HepG2 (cell line): ENCODE results near the gene SVBP. TPM values are rescaled to one million over a fixed set of nuclear protein-coding genes. Genes with fewer than 3 reads are reported as not detected.

Source experiments
- ASH2L ChIP-seq: fragments of 300-600, 200-600 bp; sonication (generic); IDR thresholded peaks from 2 replicates; pipeline ENCODE4 v1.7.0; 2017; ENCODE audit warnings: low read depth, mild to moderate bottlenecking, moderate library complexity, mixed read lengths, low read length; ENCODE audit not compliant: insufficient read length
- ETV6 ChIP-seq: sonication (generic); formaldehyde crosslinking; conservative IDR thresholded peaks from 2 replicates; pipeline ENCODE4 v1.4.0; 2020; ENCODE audit warnings: missing genetic modification reagents
- FOSL2 ChIP-seq: sonication (generic); formaldehyde crosslinking; IDR thresholded peaks from 2 replicates; pipeline ENCODE4 v1.4.0; 2020; ENCODE audit warnings: missing genetic modification reagents
- LCORL ChIP-seq, 2 experiments: fragments of 450-650 bp in 1 of 2; sonication (generic) in 1 of 2; formaldehyde crosslinking in 1 of 2; IDR thresholded peaks; 2 replicates each; pipeline versions ENCODE4 v1.5.0 to v1.6.1; 2017 to 2020; ENCODE audit warnings: antibody characterized with exemption in 1 of 2, missing genetic modification reagents in 1 of 2
- SP4 ChIP-seq: sonication (generic); formaldehyde crosslinking; IDR thresholded peaks from 2 replicates; pipeline ENCODE4 v1.8.1; 2023; ENCODE audit warnings: mild to moderate bottlenecking, missing genetic modification reagents
- TARDBP ChIP-seq: sonication (generic); formaldehyde crosslinking; IDR thresholded peaks from 2 replicates; pipeline ENCODE4 v1.8.0; 2022; ENCODE audit warnings: mild to moderate bottlenecking, missing genetic modification reagents
- ZC3H13 ChIP-seq: sonication (generic); formaldehyde crosslinking; IDR thresholded peaks from 2 replicates; pipeline ENCODE4 v1.8.1; 2023; ENCODE audit warnings: mild to moderate bottlenecking, missing genetic modification reagents, moderate library complexity
- ZNF660 ChIP-seq: sonication (generic); formaldehyde crosslinking; IDR thresholded peaks from 2 replicates; pipeline ENCODE4 v1.5.1; 2020; ENCODE audit warnings: mild to moderate bottlenecking, low read depth, missing genetic modification reagents, borderline replicate concordance
- ZSCAN31 ChIP-seq: sonication (generic); formaldehyde crosslinking; IDR thresholded peaks from 2 replicates; pipeline ENCODE4 v1.5.0; 2020; ENCODE audit warnings: low read depth, mild to moderate bottlenecking, missing genetic modification reagents
- polyA plus RNA-seq, 8 experiments: library from polyadenylated mRNA; depleted of rRNA in 3 of 8; stranded (reverse) in 7 of 8; unstranded in 1 of 8; fragments of >200 nt; fragmentation: Illumina TruSeq in 4 of 8; extraction: Trizol in 4 of 8; gene quantifications; 2 replicates each; pipeline versions ENCODE4 v1.2.1 to v1.2.3, GENCODE V29; 2011 to 2016; ENCODE audit warnings: low read depth in 4 of 8, missing spikeins in 1 of 8, mixed read lengths in 1 of 8; ENCODE audit not compliant: insufficient read depth in 1 of 8
- total RNA-seq, 5 experiments: library from RNA; depleted of rRNA; stranded (reverse); fragments of >200 nt; fragmentation: Illumina TruSeq; extraction: Trizol; gene quantifications; 2 replicates each; pipeline ENCODE4 v1.2.3, GENCODE V29; 2016; ENCODE audit warnings: low read depth in 1 of 5
- TF ChIP-seq, protein P1 (sequence below): sonication (generic); formaldehyde crosslinking; IDR thresholded peaks from 2 replicates; pipeline ENCODE4 v1.8.0; 2022; ENCODE audit warnings: low read depth, missing genetic modification reagents
- TF ChIP-seq, protein P2 (sequence below): sonication (generic); formaldehyde crosslinking; IDR thresholded peaks from one replicate; pipeline ENCODE4 v1.5.1; 2020; ENCODE audit warnings: mild to moderate bottlenecking, missing genetic modification reagents; ENCODE audit errors: not compliant biosample characterization
- TF ChIP-seq, protein P3 (sequence below): sonication (generic); formaldehyde crosslinking; IDR thresholded peaks from 2 replicates; pipeline ENCODE4 v1.4.0; 2020; ENCODE audit warnings: mild to moderate bottlenecking, missing genetic modification reagents
- TF ChIP-seq, protein P4 (sequence below): sonication (generic); formaldehyde crosslinking; IDR thresholded peaks from 2 replicates; pipeline ENCODE4 v1.4.0; 2020; ENCODE audit warnings: missing genetic modification reagents, borderline replicate concordance

SVBP gene
- total and polyA plus RNA-seq, 2 of the 13 experiments (the other 11 are each of a cell fraction or from before 2014, with no cell fraction given): 28.8 to 48.2 TPM

DNA sequence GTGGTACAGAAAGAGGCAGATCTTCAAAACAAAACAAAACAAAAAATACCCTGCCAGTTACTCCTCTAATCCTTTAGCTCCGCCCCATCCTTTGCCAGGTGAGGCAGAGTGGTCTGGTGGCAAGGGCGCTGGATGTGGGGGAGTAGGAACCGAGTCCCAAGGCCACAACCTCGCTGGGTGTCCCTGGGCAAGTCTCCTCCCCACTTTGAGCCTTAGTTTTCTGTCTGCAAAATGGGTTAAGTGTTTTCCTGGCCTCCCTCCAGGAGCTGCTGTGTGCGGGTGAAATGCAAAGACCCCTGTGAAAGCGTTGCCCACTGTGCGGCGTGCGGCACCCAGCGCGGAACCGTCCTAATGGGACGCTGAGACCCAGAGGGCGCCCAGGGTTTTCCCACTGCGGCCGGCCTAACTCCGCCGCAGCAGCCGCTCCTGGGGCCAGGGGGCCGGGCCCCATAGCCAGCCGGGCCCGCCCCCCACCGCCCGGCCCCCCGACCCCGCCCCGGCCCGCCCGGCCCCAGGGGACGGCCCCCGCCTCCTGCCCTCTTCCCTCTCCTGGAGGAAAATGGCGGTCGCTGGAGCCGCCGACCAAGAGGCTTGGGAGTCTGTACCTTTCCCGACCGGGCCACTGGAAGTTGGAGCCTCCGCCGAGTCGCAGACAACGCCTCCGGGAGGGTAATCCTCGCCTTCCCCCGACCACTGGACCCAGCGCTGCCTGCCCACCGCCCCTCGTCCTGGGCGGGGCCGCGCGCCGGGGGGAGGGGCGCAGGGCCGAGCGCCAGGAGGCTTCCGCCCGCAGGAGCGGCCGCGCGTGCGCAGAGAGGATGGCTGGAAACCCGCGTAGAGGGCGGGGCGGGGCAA is at the start of gene SVBP, which contains the start of gene ERMAP (continued):
- TF ChIP-seq, protein P1, sequence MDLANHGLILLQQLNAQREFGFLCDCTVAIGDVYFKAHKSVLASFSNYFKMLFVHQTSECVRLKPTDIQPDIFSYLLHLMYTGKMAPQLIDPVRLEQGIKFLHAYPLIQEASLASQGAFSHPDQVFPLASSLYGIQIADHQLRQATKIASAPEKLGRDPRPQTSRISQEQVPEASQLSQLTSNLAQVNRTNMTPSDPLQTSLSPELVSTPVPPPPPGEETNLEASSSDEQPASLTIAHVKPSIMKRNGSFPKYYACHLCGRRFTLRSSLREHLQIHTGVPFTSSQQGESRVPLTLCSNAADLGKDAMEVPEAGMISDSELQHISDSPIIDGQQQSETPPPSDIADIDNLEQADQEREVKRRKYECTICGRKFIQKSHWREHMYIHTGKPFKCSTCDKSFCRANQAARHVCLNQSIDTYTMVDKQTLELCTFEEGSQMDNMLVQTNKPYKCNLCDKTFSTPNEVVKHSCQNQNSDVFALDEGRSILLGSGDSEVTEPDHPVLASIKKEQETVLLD: peak; percentile 58; the same call in 1 of the 2 replicates
- TF ChIP-seq LCORL (IDR thresholded peaks at IDR 0.05) (no peak), LCORL (CRISPR knock-in tag; IDR thresholded peaks at IDR 0.05) (0 out of 2 replicates have a peak, but pooled peaks have one; percentile 16), ZSCAN31 (CRISPR knock-in tag) (peak; percentile 32; the same call in 1 of the 2 replicates), ETV6 (CRISPR knock-in tag) (no peak), ASH2L (peak; percentile 65), FOSL2 (CRISPR knock-in tag) (no peak), TARDBP (CRISPR knock-in tag) (peak; percentile 23; the same call in 1 of the 2 replicates), SP4 (CRISPR knock-in tag) (peak; percentile 85), ZNF660 (no peak), ZC3H13 (CRISPR knock-in tag) (peak; percentile 76; the same call in 1 of the 2 replicates)
- TF ChIP-seq, protein P2, sequence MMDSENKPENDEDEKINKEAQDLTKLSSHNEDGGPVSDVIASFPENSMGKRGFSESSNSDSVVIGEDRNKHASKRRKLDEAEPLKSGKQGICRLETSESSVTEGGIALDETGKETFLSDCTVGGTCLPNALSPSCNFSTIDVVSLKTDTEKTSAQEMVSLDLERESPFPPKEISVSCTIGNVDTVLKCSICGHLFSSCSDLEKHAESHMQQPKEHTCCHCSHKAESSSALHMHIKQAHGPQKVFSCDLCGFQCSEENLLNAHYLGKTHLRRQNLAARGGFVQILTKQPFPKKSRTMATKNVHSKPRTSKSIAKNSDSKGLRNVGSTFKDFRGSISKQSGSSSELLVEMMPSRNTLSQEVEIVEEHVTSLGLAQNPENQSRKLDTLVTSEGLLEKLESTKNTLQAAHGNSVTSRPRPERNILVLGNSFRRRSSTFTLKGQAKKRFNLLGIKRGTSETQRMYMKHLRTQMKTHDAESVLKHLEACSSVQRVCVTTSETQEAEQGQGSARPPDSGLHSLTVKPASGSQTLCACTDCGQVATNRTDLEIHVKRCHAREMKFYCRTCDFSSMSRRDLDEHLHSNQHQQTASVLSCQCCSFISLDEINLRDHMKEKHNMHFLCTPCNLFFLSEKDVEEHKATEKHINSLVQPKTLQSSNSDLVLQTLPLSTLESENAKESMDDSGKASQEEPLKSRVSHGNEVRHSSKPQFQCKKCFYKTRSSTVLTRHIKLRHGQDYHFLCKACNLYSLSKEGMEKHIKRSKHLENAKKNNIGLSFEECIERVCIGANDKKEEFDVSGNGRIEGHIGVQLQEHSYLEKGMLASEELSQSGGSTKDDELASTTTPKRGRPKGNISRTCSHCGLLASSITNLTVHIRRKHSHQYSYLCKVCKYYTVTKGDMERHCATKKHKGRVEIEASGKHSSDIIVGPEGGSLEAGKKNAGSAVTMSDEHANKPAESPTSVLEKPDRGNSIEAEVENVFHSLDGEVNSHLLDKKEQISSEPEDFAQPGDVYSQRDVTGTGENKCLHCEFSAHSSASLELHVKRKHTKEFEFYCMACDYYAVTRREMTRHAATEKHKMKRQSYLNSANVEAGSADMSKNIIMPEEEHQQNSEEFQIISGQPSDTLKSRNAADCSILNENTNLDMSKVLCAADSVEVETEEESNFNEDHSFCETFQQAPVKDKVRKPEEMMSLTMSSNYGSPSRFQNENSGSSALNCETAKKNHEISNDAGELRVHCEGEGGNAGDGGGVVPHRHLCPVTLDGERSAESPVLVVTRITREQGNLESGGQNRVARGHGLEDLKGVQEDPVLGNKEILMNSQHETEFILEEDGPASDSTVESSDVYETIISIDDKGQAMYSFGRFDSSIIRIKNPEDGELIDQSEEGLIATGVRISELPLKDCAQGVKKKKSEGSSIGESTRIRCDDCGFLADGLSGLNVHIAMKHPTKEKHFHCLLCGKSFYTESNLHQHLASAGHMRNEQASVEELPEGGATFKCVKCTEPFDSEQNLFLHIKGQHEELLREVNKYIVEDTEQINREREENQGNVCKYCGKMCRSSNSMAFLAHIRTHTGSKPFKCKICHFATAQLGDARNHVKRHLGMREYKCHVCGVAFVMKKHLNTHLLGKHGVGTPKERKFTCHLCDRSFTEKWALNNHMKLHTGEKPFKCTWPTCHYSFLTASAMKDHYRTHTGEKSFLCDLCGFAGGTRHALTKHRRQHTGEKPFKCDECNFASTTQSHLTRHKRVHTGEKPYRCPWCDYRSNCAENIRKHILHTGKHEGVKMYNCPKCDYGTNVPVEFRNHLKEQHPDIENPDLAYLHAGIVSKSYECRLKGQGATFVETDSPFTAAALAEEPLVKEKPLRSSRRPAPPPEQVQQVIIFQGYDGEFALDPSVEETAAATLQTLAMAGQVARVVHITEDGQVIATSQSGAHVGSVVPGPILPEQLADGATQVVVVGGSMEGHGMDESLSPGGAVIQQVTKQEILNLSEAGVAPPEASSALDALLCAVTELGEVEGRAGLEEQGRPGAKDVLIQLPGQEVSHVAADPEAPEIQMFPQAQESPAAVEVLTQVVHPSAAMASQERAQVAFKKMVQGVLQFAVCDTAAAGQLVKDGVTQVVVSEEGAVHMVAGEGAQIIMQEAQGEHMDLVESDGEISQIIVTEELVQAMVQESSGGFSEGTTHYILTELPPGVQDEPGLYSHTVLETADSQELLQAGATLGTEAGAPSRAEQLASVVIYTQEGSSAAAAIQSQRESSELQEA: peak; percentile 35
- TF ChIP-seq, protein P3, sequence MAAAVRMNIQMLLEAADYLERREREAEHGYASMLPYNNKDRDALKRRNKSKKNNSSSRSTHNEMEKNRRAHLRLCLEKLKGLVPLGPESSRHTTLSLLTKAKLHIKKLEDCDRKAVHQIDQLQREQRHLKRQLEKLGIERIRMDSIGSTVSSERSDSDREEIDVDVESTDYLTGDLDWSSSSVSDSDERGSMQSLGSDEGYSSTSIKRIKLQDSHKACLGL: 0 out of 2 replicates have a peak, but pooled peaks have one; percentile 27
- TF ChIP-seq, protein P4, sequence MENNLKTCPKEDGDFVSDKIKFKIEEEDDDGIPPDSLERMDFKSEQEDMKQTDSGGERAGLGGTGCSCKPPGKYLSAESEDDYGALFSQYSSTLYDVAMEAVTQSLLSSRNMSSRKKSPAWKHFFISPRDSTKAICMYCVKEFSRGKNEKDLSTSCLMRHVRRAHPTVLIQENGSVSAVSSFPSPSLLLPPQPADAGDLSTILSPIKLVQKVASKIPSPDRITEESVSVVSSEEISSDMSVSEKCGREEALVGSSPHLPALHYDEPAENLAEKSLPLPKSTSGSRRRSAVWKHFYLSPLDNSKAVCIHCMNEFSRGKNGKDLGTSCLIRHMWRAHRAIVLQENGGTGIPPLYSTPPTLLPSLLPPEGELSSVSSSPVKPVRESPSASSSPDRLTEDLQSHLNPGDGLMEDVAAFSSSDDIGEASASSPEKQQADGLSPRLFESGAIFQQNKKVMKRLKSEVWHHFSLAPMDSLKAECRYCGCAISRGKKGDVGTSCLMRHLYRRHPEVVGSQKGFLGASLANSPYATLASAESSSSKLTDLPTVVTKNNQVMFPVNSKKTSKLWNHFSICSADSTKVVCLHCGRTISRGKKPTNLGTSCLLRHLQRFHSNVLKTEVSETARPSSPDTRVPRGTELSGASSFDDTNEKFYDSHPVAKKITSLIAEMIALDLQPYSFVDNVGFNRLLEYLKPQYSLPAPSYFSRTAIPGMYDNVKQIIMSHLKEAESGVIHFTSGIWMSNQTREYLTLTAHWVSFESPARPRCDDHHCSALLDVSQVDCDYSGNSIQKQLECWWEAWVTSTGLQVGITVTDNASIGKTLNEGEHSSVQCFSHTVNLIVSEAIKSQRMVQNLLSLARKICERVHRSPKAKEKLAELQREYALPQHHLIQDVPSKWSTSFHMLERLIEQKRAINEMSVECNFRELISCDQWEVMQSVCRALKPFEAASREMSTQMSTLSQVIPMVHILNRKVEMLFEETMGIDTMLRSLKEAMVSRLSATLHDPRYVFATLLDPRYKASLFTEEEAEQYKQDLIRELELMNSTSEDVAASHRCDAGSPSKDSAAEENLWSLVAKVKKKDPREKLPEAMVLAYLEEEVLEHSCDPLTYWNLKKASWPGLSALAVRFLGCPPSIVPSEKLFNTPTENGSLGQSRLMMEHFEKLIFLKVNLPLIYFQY (CRISPR knock-in tag): no peak
